ENCODE measurements around the gene SPARC.

DNA sequence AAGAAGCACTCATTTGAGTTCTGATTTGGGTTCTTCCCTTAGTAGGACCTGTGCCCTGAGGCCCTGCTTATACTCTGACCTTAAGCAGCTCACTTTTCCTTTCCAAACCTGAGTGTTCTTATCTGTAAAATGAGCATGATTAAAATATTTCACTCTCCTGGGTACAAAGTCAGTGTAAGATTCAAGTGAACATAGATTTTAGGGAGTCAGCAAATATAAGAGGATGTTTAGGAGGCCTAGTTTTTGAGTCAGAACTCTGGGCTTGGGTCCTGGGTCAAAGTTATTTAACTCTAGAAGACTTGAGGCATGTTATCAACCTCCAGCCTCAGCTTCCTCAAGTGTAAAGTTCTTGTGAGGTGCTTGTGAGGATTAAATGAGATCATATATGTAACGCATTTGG, 8.7 kb upstream of the SPARC start:
- TF ChIP-seq, protein P1, sequence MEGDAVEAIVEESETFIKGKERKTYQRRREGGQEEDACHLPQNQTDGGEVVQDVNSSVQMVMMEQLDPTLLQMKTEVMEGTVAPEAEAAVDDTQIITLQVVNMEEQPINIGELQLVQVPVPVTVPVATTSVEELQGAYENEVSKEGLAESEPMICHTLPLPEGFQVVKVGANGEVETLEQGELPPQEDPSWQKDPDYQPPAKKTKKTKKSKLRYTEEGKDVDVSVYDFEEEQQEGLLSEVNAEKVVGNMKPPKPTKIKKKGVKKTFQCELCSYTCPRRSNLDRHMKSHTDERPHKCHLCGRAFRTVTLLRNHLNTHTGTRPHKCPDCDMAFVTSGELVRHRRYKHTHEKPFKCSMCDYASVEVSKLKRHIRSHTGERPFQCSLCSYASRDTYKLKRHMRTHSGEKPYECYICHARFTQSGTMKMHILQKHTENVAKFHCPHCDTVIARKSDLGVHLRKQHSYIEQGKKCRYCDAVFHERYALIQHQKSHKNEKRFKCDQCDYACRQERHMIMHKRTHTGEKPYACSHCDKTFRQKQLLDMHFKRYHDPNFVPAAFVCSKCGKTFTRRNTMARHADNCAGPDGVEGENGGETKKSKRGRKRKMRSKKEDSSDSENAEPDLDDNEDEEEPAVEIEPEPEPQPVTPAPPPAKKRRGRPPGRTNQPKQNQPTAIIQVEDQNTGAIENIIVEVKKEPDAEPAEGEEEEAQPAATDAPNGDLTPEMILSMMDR (IDR thresholded peaks at IDR 0.05): no peak
- TF ChIP-seq EZH2 (IDR thresholded peaks at IDR 0.05; ENCODE audit: borderline replicate concordance, insufficient read depth, low read depth, low read length, poor library complexity, severe bottlenecking): no peak

Data from B cell (primary cell).